Measurements from ENCODE around the gene PLEKHA4.

DNA sequence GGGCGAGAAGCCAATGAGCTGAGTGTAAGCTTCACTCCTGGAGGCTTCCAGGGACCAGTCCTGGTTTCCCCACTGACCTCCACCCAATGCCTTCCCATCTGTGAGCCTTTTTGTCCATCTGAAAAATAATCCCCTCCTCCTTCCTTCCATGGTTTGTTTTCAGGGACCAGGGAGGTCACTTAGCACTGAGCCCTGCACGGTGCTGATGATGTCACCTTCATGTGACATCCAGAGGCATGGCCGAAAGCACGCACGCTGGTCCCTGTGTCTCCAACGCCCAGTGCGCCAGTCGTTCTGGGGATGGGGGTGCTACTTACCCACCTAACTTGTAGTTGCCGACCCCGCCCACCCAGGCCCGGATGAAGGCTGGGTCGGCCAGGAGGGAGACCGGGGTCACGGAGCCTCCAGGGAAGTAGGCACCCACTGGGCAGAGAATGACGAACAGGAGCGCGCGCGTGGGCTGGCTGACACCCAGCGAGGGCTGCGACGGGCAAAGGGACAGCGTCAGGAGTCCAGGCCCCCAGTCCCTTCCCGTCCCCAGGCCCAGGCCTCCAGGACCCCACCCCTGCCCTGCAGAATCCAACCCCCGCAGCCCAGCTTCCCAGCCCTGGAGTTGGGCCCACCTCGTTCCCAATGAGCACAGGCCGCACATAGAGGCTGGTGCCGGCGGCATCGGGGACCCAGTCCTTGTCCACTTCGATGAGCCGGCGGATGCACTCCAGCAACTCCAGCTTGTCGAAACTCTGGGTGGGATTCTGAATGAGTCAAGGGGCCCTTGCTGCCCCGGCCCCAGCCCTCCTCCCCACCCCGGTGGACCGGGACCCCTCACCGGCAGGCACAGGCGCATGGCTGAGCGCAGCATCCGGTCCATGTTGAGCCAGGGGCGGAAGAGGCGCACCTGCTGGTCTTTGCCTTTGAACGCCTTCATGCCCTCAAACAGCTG, 68.8 kb downstream of the PLEKHA4 start:
- TF ChIP-seq, protein P1, sequence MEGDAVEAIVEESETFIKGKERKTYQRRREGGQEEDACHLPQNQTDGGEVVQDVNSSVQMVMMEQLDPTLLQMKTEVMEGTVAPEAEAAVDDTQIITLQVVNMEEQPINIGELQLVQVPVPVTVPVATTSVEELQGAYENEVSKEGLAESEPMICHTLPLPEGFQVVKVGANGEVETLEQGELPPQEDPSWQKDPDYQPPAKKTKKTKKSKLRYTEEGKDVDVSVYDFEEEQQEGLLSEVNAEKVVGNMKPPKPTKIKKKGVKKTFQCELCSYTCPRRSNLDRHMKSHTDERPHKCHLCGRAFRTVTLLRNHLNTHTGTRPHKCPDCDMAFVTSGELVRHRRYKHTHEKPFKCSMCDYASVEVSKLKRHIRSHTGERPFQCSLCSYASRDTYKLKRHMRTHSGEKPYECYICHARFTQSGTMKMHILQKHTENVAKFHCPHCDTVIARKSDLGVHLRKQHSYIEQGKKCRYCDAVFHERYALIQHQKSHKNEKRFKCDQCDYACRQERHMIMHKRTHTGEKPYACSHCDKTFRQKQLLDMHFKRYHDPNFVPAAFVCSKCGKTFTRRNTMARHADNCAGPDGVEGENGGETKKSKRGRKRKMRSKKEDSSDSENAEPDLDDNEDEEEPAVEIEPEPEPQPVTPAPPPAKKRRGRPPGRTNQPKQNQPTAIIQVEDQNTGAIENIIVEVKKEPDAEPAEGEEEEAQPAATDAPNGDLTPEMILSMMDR (IDR thresholded peaks at IDR 0.05), result no peak
- TF ChIP-seq POLR2AphosphoS5 (IDR thresholded peaks at IDR 0.05), result no peak
